MCF 10A (cell line): ENCODE measurements around the gene APBA2. TPM values are rescaled to one million over a fixed set of nuclear protein-coding genes. Genes with fewer than 3 reads are reported as not detected.

ENCODE experiments used
- BruUV-seq: library from RNA; stranded (reverse); fragments of 400-500 nt; replicated peaks from 2 replicates; lab custom pipeline; 2021; lab: Mats Ljungman, UMichigan
- CTCF ChIA-PET: fragments of 300-600 bp; sonication (Branson Sonifier 250); formaldehyde crosslinking; extraction: SDS; loops from one replicate; lab custom pipeline; 2021; ENCODE audit warnings: antibody characterized with exemption, inconsistent platforms; lab: Yijun Ruan, JAX
- POLR2A ChIA-PET: fragments of 300-600, 350-650 bp; sonication (Branson Sonifier 250); formaldehyde crosslinking; extraction: SDS; loops from one replicate; lab custom pipeline; 2020; ENCODE audit warnings: antibody characterized with exemption, inconsistent platforms; lab: Yijun Ruan, JAX
- DNase-seq: peaks from one replicate; pipeline ENCODE4 v3.0.0-alpha.2; 2018; ENCODE audit not compliant: unreplicated experiment
- H3K27ac Mint-ChIP-seq: one replicate; pipeline ENCODE4 v1.8.0; 2022; ENCODE audit warnings: mild to moderate bottlenecking, low read depth, mixed read lengths; ENCODE audit not compliant: unreplicated experiment
- H3K27me3 Mint-ChIP-seq: one replicate; pipeline ENCODE4 v1.8.0; 2022; ENCODE audit warnings: mixed read lengths; ENCODE audit not compliant: insufficient read depth, unreplicated experiment
- H3K36me3 Mint-ChIP-seq: one replicate; pipeline ENCODE4 v1.8.0; 2022; ENCODE audit warnings: mild to moderate bottlenecking, moderate library complexity, mixed read lengths; ENCODE audit not compliant: insufficient read depth, unreplicated experiment
- H3K4me1 Mint-ChIP-seq: one replicate; pipeline ENCODE4 v1.8.0; 2022; ENCODE audit warnings: mixed read lengths; ENCODE audit not compliant: insufficient read depth, unreplicated experiment
- H3K4me3 Mint-ChIP-seq: one replicate; pipeline ENCODE4 v1.8.0; 2022; ENCODE audit warnings: mild to moderate bottlenecking, moderate library complexity, mixed read lengths; ENCODE audit not compliant: unreplicated experiment
- H3K9me3 Mint-ChIP-seq: one replicate; pipeline ENCODE4 v1.8.0; 2022; ENCODE audit warnings: mixed read lengths; ENCODE audit not compliant: unreplicated experiment
- CTCF ChIP-seq: fragments of 200-600 bp; IDR thresholded peaks from one replicate; pipeline ENCODE4 v1.8.0; 2022; ENCODE audit warnings: antibody characterized with exemption, mild to moderate bottlenecking; ENCODE audit not compliant: unreplicated experiment
- intact Hi-C: fragments of 100-400 bp; cut with micrococcal nuclease; formaldehyde crosslinking; loops from 2 replicates; pipeline ENCODE4 v1.14.1; 2022
- total RNA-seq: library from RNA; stranded (reverse); gene quantifications from 2 replicates; pipeline ENCODE4 v1.2.3, GENCODE V29; 2022

Gene APBA2
- total RNA-seq, 1 experiment from 2014 or later, result not detected

GRCh38 chr15:29149738-29150075, 263.9 kb downstream of the APBA2 start:
- POLR2A ChIA-PET, result no interaction called here
- Mint-ChIP-seq H3K27ac (no peak overlapping the region), H3K27me3 (no peaks in the 10 kb centered on the region), H3K36me3 (no peaks in the 10 kb centered on the region), H3K4me3 (no peak overlapping the region), H3K4me1 (no peaks in the 10 kb centered on the region), H3K9me3 (no peaks in the 10 kb centered on the region)
- no peak for TF ChIP-seq CTCF
- CTCF ChIA-PET, result no interaction called here
- no TSS peak for BruUV-seq
- intact Hi-C loops, result no loop called here
- no peak for DNase-seq

- Mint-ChIP-seq H3K9me3 (no peaks in the 10 kb centered on the region), H3K27me3 (no peaks in the 10 kb centered on the region), H3K4me1 (no peaks in the 10 kb centered on the region), H3K4me3 (no peak overlapping the region), H3K36me3 (no peaks in the 10 kb centered on the region), H3K27ac (no peak overlapping the region)
- no peak for TF ChIP-seq CTCF
- BruUV-seq, result no TSS peak
- ChIA-PET POLR2A (no interaction called here), CTCF (no interaction called here)
- intact Hi-C loops, result no loop called here
- no peak for DNase-seq
Measured at GRCh38 chr15:29150515-29151483, 265.0 kb downstream of the APBA2 start.

GRCh38 chr15:29151484-29151857, 265.7 kb downstream of the APBA2 start:
- POLR2A ChIA-PET, result no interaction called here
- Mint-ChIP-seq H3K36me3 (no peaks in the 10 kb centered on the region), H3K4me1 (no peaks in the 10 kb centered on the region), H3K4me3 (no peak overlapping the region), H3K27me3 (no peaks in the 10 kb centered on the region), H3K9me3 (no peaks in the 10 kb centered on the region), H3K27ac (no peak overlapping the region)
- TF ChIP-seq CTCF, result no peak
- DNase-seq, result no peak
- no TSS peak for BruUV-seq
- intact Hi-C loops, result no loop called here
- CTCF ChIA-PET, result no interaction called here

- H3K9me3 Mint-ChIP-seq, result peaks cover under 1% of the 10 kb centered on the region
- H3K36me3 Mint-ChIP-seq, result no peaks in the 10 kb centered on the region
- no peak overlapping the region for H3K4me3 Mint-ChIP-seq
- no peak for DNase-seq
- POLR2A ChIA-PET, result no interaction called here
- H3K27ac Mint-ChIP-seq, result no peak overlapping the region
- BruUV-seq, result no TSS peak
- intact Hi-C loops, result no loop called here
- no peaks in the 10 kb centered on the region for H3K4me1 Mint-ChIP-seq
- CTCF ChIA-PET, result no interaction called here
- peaks cover 2% of the 10 kb centered on the region for H3K27me3 Mint-ChIP-seq
- TF ChIP-seq CTCF, result no peak
Measured at GRCh38 chr15:29156521-29156920, 270.7 kb downstream of the APBA2 start.
